ENCODE measurements around the gene PTPRA.

Gene PTPRA

GRCh38 chr20:2879146-2879545 is 5.9 kb downstream of the PTPRA start:
- no peak overlapping the region for H3K4me2 ChIP-seq (ENCODE audit: low read length)

GRCh38 chr20:2880650-2881049 is 7.4 kb downstream of the PTPRA start:
- Histone ChIP-seq H3K4me2 (ENCODE audit: low read length) (no peak overlapping the region), H3K9me3 (ENCODE audit: control insufficient read depth, insufficient read depth, low read length) (no peaks in the 10 kb centered on the region), H3K4me1 (ENCODE audit: control insufficient read depth, low read length) (peaks cover 19% of the 10 kb centered on the region), H3K27ac (ENCODE audit: low read depth, low read length) (no peak overlapping the region), H3K9me2 (replicated peaks; ENCODE audit: control insufficient read depth, low read length) (no peaks in the 10 kb centered on the region), H3K36me3 (ENCODE audit: control insufficient read depth, low read length) (peaks cover 14% of the 10 kb centered on the region), H4K20me1 (ENCODE audit: control insufficient read depth, insufficient read depth, low read depth, low read length) (peaks cover 18% of the 10 kb centered on the region), H3K27me3 (ENCODE audit: control insufficient read depth, low read length) (no peaks in the 10 kb centered on the region), H3K79me2 (ENCODE audit: control insufficient read depth, low read length) (peaks cover 93% of the 10 kb centered on the region), H3K4me3 (ENCODE audit: low read length) (no peak overlapping the region), H3F3A (ENCODE audit: control insufficient read depth, insufficient read depth) (0 out of 2 replicates have a peak, but pooled peaks cover 3% of the 10 kb centered on the region)
- TF ChIP-seq CTCF (IDR thresholded peaks at IDR 0.05; ENCODE audit: low read depth, low read length, poor library complexity, severe bottlenecking) = no peak
- no peak for TF ChIP-seq EZH2phosphoT487 (IDR thresholded peaks at IDR 0.05; ENCODE audit: borderline replicate concordance, low read length)

More at GRCh38 chr20:2879146-2879545, 5.9 kb downstream of the PTPRA start:
- Histone ChIP-seq H3K4me1 (ENCODE audit: control insufficient read depth, low read length) (peaks cover 22% of the 10 kb centered on the region), H3K4me3 (ENCODE audit: low read length) (no peak overlapping the region), H3K27me3 (ENCODE audit: control insufficient read depth, low read length) (no peaks in the 10 kb centered on the region), H3K9me2 (replicated peaks; ENCODE audit: control insufficient read depth, low read length) (no peaks in the 10 kb centered on the region), H3K27ac (ENCODE audit: low read depth, low read length) (no peak overlapping the region), H3K9me3 (ENCODE audit: control insufficient read depth, insufficient read depth, low read length) (no peaks in the 10 kb centered on the region), H3K36me3 (ENCODE audit: control insufficient read depth, low read length) (peaks cover 24% of the 10 kb centered on the region), H4K20me1 (ENCODE audit: control insufficient read depth, insufficient read depth, low read depth, low read length) (peaks cover 25% of the 10 kb centered on the region), H3F3A (ENCODE audit: control insufficient read depth, insufficient read depth) (no peaks in the 10 kb centered on the region), H3K79me2 (ENCODE audit: control insufficient read depth, low read length) (peaks cover 93% of the 10 kb centered on the region)
- no peak for TF ChIP-seq EZH2phosphoT487 (IDR thresholded peaks at IDR 0.05; ENCODE audit: borderline replicate concordance, low read length)
- TF ChIP-seq CTCF (IDR thresholded peaks at IDR 0.05; ENCODE audit: low read depth, low read length, poor library complexity, severe bottlenecking) = no peak

GRCh38 chr20:2883726-2884637 is 10.7 kb downstream of the PTPRA start:
- no peak for TF ChIP-seq EZH2phosphoT487 (IDR thresholded peaks at IDR 0.05; ENCODE audit: borderline replicate concordance, low read length)
- peaks cover 91% of the 10 kb centered on the region for H3K79me2 ChIP-seq (ENCODE audit: control insufficient read depth, low read length)
- peaks cover 16% of the 10 kb centered on the region; the same call in 1 of the 2 replicates for H4K20me1 ChIP-seq (ENCODE audit: control insufficient read depth, insufficient read depth, low read depth, low read length)

GRCh38 chr20:2887715-2888114 is 14.4 kb downstream of the PTPRA start:
- Histone ChIP-seq H3F3A (ENCODE audit: control insufficient read depth, insufficient read depth) (0 out of 2 replicates have a peak, but pooled peaks cover 3% of the 10 kb centered on the region), H3K4me2 (ENCODE audit: low read length) (no peak overlapping the region), H3K27ac (ENCODE audit: low read depth, low read length) (no peak overlapping the region), H3K9me2 (replicated peaks; ENCODE audit: control insufficient read depth, low read length) (no peaks in the 10 kb centered on the region), H3K4me1 (ENCODE audit: control insufficient read depth, low read length) (peaks cover 16% of the 10 kb centered on the region), H3K79me2 (ENCODE audit: control insufficient read depth, low read length) (peaks cover 92% of the 10 kb centered on the region), H4K20me1 (ENCODE audit: control insufficient read depth, insufficient read depth, low read depth, low read length) (peaks cover 16% of the 10 kb centered on the region; the same call in 1 of the 2 replicates), H3K36me3 (ENCODE audit: control insufficient read depth, low read length) (peaks cover 15% of the 10 kb centered on the region), H3K27me3 (ENCODE audit: control insufficient read depth, low read length) (no peaks in the 10 kb centered on the region), H3K4me3 (ENCODE audit: low read length) (no peak overlapping the region), H3K9me3 (ENCODE audit: control insufficient read depth, insufficient read depth, low read length) (no peaks in the 10 kb centered on the region)
- TF ChIP-seq CTCF (IDR thresholded peaks at IDR 0.05; ENCODE audit: low read depth, low read length, poor library complexity, severe bottlenecking) (no peak), EZH2phosphoT487 (IDR thresholded peaks at IDR 0.05; ENCODE audit: borderline replicate concordance, low read length) (no peak)

More at GRCh38 chr20:2883726-2884637, 10.7 kb downstream of the PTPRA start:
- H3K4me2 ChIP-seq (ENCODE audit: low read length) = peak overlapping the region; percentile 35
- 0 out of 2 replicates have a peak, but pooled peaks cover 3% of the 10 kb centered on the region for H3F3A ChIP-seq (ENCODE audit: control insufficient read depth, insufficient read depth)
- H3K27ac ChIP-seq (ENCODE audit: low read depth, low read length) = no peak overlapping the region
- H3K4me1 ChIP-seq (ENCODE audit: control insufficient read depth, low read length) = peaks cover 16% of the 10 kb centered on the region
- H3K27me3 ChIP-seq (ENCODE audit: control insufficient read depth, low read length) = no peaks in the 10 kb centered on the region
- H3K9me2 ChIP-seq (replicated peaks; ENCODE audit: control insufficient read depth, low read length) = no peaks in the 10 kb centered on the region
- H3K9me3 ChIP-seq (ENCODE audit: control insufficient read depth, insufficient read depth, low read length) = no peaks in the 10 kb centered on the region
- H3K36me3 ChIP-seq (ENCODE audit: control insufficient read depth, low read length) = 0 out of 2 replicates have a peak, but pooled peaks cover 3% of the 10 kb centered on the region
- 0 out of 2 replicates have a peak overlapping the region, but pooled peaks have one; percentile 11 for H3K4me3 ChIP-seq (ENCODE audit: low read length)
